ENCODE data around the gene SPINK14.
A peak's percentile ranks its signal among the peaks of the same experiment; 100 is the strongest.

SPINK14 gene, protein sequence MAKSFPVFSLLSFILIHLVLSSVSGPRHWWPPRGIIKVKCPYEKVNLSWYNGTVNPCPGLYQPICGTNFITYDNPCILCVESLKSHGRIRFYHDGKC

DNA sequence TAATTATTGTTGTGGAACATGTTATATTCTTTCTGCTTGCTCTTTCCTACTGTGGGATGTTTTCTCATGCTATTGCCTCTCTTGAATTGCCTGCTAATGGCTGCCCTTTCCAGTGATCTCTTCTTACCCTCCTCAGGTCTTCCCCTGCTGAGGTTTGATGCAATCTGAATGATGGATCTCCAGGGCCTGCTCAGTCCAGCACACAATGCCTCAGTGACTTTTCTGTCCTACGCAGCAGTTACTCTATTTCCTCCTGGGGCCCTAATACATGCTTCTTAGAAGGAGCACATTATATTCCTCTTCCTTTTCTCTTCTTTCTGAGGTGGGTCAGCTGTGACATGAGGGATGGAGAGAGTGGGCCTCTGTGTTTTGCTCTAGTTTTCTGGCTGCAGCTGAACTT is at the start of gene SPINK14:
Gene SPINK14, plus strand, starts transcription at position 301 of the 400 bp plus-strand sequence. CDS start 1,187 bp downstream, outside the sequence.
- TF ChIP-seq CTCF (IDR thresholded peaks at IDR 0.05; ENCODE audit: low read length, missing control alignments), result no peak
- no peak for DNase-seq (ENCODE audit: low read depth)
- no peak within 1 kb of the TSS for H3K4me3 ChIP-seq (replicated peaks; ENCODE audit: low read depth, low read length)

GRCh38 chr5:148120317-148120716 is 48.0 kb upstream of the SPINK14 start:
- no peak for TF ChIP-seq CTCF (IDR thresholded peaks at IDR 0.05; ENCODE audit: low read length, missing control alignments)
- H3K4me3 ChIP-seq (replicated peaks; ENCODE audit: low read depth, low read length), result no peak overlapping the region
- no peak for DNase-seq (ENCODE audit: low read depth)

DNA sequence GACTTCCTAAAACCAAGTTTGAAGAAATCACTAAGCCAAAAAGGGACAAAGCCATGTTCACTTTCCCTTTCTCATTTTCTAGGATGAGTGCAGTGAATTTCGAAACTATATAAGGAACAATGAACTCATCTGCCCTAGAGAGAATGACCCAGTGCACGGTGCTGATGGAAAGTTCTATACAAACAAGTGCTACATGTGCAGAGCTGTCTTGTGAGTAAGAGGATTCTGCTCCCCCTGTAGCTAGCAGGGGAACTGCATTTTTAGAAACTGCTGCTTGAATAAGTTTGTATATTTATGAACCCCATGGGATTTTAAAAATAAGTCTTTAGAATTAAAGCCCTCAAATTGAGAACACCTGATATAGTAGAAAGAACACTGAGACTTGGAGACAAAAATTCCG is 42.7 kb upstream of the SPINK14 start:
- peak; percentile 17 for TF ChIP-seq CTCF (IDR thresholded peaks at IDR 0.05; ENCODE audit: low read length, missing control alignments)
- peak; percentile 15 for DNase-seq (ENCODE audit: low read depth)
- H3K4me3 ChIP-seq (replicated peaks; ENCODE audit: low read depth, low read length), result no peak overlapping the region

DNA sequence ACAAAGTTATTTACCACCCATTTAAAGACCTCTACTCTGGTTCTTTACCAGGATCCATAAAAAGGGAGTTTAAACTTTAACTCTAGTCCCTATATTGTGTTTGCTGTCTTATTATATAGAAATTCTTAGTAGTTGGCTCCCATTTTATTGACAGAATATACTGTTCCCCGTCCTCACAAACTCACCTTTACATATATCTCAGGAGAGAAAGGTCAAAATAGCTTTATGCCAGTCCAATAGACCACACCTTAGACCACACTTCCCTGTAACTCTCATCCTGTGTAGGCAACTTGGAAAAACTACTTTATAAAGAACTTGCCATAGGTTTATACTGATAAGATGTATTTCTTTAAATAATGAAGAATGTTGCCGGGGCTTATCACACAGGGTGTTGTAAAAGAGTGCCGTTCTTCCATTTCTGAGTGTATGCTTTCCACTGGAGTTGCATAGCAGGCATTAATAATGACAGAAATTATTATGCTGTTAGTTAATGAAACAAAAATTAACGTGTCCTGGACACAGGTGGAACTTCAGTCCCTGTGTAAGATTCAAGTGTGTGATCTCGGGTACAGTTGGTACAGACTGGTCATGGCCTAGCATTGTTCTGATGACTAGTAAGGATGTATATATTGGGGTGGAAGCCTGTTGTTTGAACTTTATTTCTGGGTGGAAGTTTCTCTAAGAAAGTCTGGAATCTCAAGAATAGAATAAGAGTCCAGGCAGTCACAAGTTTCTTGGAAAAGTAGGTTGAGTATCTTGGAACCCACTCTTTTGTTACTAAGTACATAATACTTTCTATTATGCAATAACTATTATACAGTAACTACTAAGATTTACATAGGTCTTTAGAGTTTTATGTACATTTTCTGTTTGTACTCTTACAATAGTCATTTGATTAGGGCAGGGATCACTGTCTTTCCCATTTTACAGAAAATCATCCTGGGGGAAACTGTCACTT is 33.0 kb upstream of the SPINK14 start:
- no peak overlapping the region for H3K4me3 ChIP-seq (replicated peaks; ENCODE audit: low read depth, low read length)
- no peak for DNase-seq (ENCODE audit: low read depth)
- TF ChIP-seq CTCF (IDR thresholded peaks at IDR 0.05; ENCODE audit: low read length, missing control alignments), result no peak

DNA sequence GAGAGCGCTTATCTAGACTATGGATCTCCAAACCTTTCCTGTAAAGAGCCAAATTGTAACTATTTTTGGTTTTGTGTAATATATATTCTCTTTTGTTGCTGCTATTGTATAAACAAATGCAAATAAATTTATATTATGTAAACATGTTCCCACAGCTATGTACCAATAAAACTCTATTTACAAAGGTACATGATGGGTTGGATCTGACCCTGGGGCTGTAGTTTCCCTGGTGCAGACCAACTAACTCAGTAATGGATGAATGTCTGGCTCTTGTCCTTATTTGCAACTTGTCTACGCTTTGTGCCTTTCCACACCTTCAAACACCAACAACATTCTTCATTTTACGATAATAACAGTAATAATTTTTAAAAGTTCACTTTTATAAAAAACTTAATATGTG is 27.5 kb upstream of the SPINK14 start:
- DNase-seq (ENCODE audit: low read depth), result no peak
- no peak overlapping the region for H3K4me3 ChIP-seq (replicated peaks; ENCODE audit: low read depth, low read length)
- no peak for TF ChIP-seq CTCF (IDR thresholded peaks at IDR 0.05; ENCODE audit: low read length, missing control alignments)

DNA sequence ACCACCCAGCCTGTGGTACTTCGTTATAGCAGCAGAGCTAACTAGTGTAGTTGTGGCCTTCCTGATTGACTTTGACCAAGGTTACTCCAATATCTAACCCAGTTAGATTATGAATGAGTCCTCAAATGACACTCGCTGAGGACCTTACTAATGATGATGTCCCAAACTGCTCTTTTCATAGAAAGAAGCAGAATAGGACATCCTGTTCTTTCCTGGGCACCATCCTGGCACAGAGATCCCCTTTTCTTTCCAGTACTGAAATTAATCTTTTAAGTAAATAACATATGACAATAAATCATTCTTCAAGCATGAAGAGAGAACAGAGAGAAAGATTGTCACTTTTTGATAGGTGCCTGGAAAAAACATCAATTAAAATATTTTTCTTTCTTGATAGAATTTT is 26.7 kb upstream of the SPINK14 start:
- no peak for DNase-seq (ENCODE audit: low read depth)
- no peak overlapping the region for H3K4me3 ChIP-seq (replicated peaks; ENCODE audit: low read depth, low read length)
- no peak for TF ChIP-seq CTCF (IDR thresholded peaks at IDR 0.05; ENCODE audit: low read length, missing control alignments)
